GM23338 (cell line): ENCODE measurements around the gene LPP. TPM values are rescaled to one million over a fixed set of nuclear protein-coding genes. Genes with fewer than 3 reads are reported as not detected.

Source experiments
- ATAC-seq: fragments of 200-7000 bp; cut with Tn5 transposase; 3 replicates; pipeline ENCODE4 v1.9.1; 2020
- DNase-seq: peaks from one replicate; pipeline ENCODE4 v3.0.0-alpha.2; 2015; ENCODE audit warnings: low spot score
- H2AFZ ChIP-seq: fragments of 200-600 bp; sonication (generic); 2 replicates; pipeline ENCODE4 v1.8.0; 2016; ENCODE audit warnings: antibody characterized with exemption, mild to moderate bottlenecking, moderate library complexity
- H3F3A ChIP-seq: fragments of 200-600 bp; sonication (generic); replicated peaks from 2 replicates; pipeline ENCODE4 v1.8.0; 2017; ENCODE audit warnings: antibody characterized with exemption, mixed run types, low read depth
- H3K27ac ChIP-seq: fragments of 200-600 bp; sonication (generic); 2 replicates; pipeline ENCODE4 v1.6.1; 2016; ENCODE audit warnings: low read depth
- H3K27me3 ChIP-seq: fragments of 200-600 bp; sonication (generic); 2 replicates; pipeline ENCODE4 v1.8.0; 2016; ENCODE audit warnings: mild to moderate bottlenecking, mixed run types, moderate library complexity; ENCODE audit not compliant: insufficient read depth
- H3K36me3 ChIP-seq: fragments of 200-600 bp; sonication (generic); 2 replicates; pipeline ENCODE4 v1.8.0; 2016; ENCODE audit warnings: mild to moderate bottlenecking; ENCODE audit not compliant: insufficient read depth
- H3K4me1 ChIP-seq: fragments of 200-600 bp; sonication (generic); 2 replicates; pipeline ENCODE4 v1.8.0; 2016; ENCODE audit warnings: mild to moderate bottlenecking, moderate library complexity; ENCODE audit not compliant: insufficient read depth
- H3K4me2 ChIP-seq: fragments of 200-600 bp; sonication (generic); 2 replicates; pipeline ENCODE4 v1.7.1; 2017; ENCODE audit warnings: mixed run types
- H3K4me3 ChIP-seq: fragments of 200-600 bp; sonication (generic); 2 replicates; pipeline ENCODE4 v1.6.1; 2016; ENCODE audit warnings: mixed run types
- H3K79me2 ChIP-seq: fragments of 200-600 bp; sonication (generic); replicated peaks from 2 replicates; pipeline ENCODE4 v1.8.0; 2017; ENCODE audit warnings: mild to moderate bottlenecking; ENCODE audit not compliant: insufficient read depth
- H3K9me2 ChIP-seq: fragments of 200-600 bp; sonication (generic); 2 replicates; pipeline ENCODE4 v1.8.0; 2017; ENCODE audit not compliant: insufficient read depth
- H4K20me1 ChIP-seq: fragments of 200-600 bp; sonication (generic); replicated peaks from 2 replicates; pipeline ENCODE4 v1.8.0; 2017; ENCODE audit warnings: mild to moderate bottlenecking; ENCODE audit not compliant: insufficient read depth
- H3K27ac Mint-ChIP-seq: 2 replicates; pipeline ENCODE4 v1.8.0; 2020; ENCODE audit warnings: inconsistent platforms, mild to moderate bottlenecking, moderate library complexity, mixed read lengths
- H3K27me3 Mint-ChIP-seq: 3 replicates; pipeline ENCODE4 v1.8.0; 2022; ENCODE audit warnings: low read depth, mild to moderate bottlenecking, moderate library complexity, mixed read lengths, inconsistent platforms; ENCODE audit not compliant: insufficient read depth, poor library complexity
- H3K36me3 Mint-ChIP-seq: 3 replicates; pipeline ENCODE4 v1.8.0; 2021; ENCODE audit warnings: low read depth, mild to moderate bottlenecking, inconsistent platforms, moderate library complexity, mixed read lengths
- H3K4me1 Mint-ChIP-seq: 3 replicates; pipeline ENCODE4 v1.8.0; 2020; ENCODE audit warnings: mild to moderate bottlenecking, inconsistent platforms, mixed read lengths
- H3K4me3 Mint-ChIP-seq: 3 replicates; pipeline ENCODE4 v1.8.0; 2021; ENCODE audit warnings: moderate library complexity, mild to moderate bottlenecking, inconsistent platforms, mixed read lengths
- H3K9me3 Mint-ChIP-seq: 3 replicates; pipeline ENCODE4 v1.8.0; 2020; ENCODE audit warnings: moderate library complexity, mild to moderate bottlenecking, inconsistent platforms, mixed read lengths
- CREB1 ChIP-seq: fragments of 250-450 bp; sonication (Bioruptor Pico); IDR thresholded peaks from 2 replicates; pipeline ENCODE4 v1.5.0; 2020; ENCODE audit warnings: low read depth, mild to moderate bottlenecking, moderate library complexity
- CTCF ChIP-seq, 2 experiments: fragments of 200-600 bp in 1 of 2; sonication (generic) in 1 of 2; conservative IDR thresholded peaks; 2 replicates each; pipeline versions ENCODE4 v1.5.1 to v1.6.1; 2016 to 2017; ENCODE audit warnings: antibody characterized with exemption in 2 of 2, low read depth in 2 of 2, mild to moderate bottlenecking in 2 of 2, moderate library complexity in 1 of 2
- ETS1 ChIP-seq: IDR thresholded peaks from 2 replicates; pipeline ENCODE4 v1.6.1; 2016; ENCODE audit warnings: antibody characterized with exemption
- EZH2 ChIP-seq: fragments of 200-600 bp; sonication (generic); IDR thresholded peaks from one replicate; pipeline ENCODE4 v1.8.0; 2017; ENCODE audit warnings: antibody characterized with exemption, mild to moderate bottlenecking, low read depth; ENCODE audit not compliant: unreplicated experiment
- EZH2phosphoT487 ChIP-seq: fragments of 200-600 bp; sonication (generic); IDR thresholded peaks from one replicate; pipeline ENCODE4 v1.8.1; 2018; ENCODE audit warnings: antibody characterized with exemption; ENCODE audit not compliant: unreplicated experiment
- NANOG ChIP-seq: IDR thresholded peaks from 2 replicates; pipeline ENCODE4 v1.6.1; 2016; ENCODE audit warnings: antibody characterized with exemption, borderline replicate concordance
- POLR2AphosphoS5 ChIP-seq: IDR thresholded peaks from 2 replicates; pipeline ENCODE4 v1.6.1; 2016; ENCODE audit warnings: antibody characterized with exemption, low read depth
- REST ChIP-seq: IDR thresholded peaks from one replicate; pipeline ENCODE4 v1.6.1; 2018; ENCODE audit warnings: antibody characterized with exemption; ENCODE audit not compliant: unreplicated experiment
- STAT1 ChIP-seq: IDR thresholded peaks from one replicate; pipeline ENCODE4 v1.6.1; 2016; ENCODE audit warnings: antibody characterized with exemption; ENCODE audit not compliant: unreplicated experiment
- ZNF114 ChIP-seq: fragments of 250-450 bp; sonication (Bioruptor Pico); IDR thresholded peaks from 2 replicates; pipeline ENCODE4 v1.5.0; 2020; ENCODE audit warnings: mild to moderate bottlenecking, moderate library complexity
- ZNF331 ChIP-seq: fragments of 250-450 bp; sonication (Bioruptor Pico); IDR thresholded peaks from 2 replicates; pipeline ENCODE4 v1.5.0; 2020; ENCODE audit warnings: low read depth, mild to moderate bottlenecking, moderate library complexity
- ZNF462 ChIP-seq: fragments of 250-450 bp; sonication (Bioruptor Pico); IDR thresholded peaks from 2 replicates; pipeline ENCODE4 v1.5.0; 2020; ENCODE audit warnings: mild to moderate bottlenecking, moderate library complexity
- polyA plus RNA-seq: library from polyadenylated mRNA; unstranded; fragments of >200 nt; fragmentation: Nextera tagmentation; extraction: Ambion mirVana; gene quantifications from 2 replicates; pipeline ENCODE4 v1.2.1, GENCODE V29; 2016
- total RNA-seq: library from RNA; depleted of rRNA; stranded (reverse); fragments of >200 nt; shearing (Covaris generic); gene quantifications from 2 replicates; pipeline ENCODE4 v1.2.3, GENCODE V29; 2014

Gene LPP
- total and polyA plus RNA-seq, 2 experiments from 2014 or later: 23.0 to 35.2 TPM

- no peak for TF ChIP-seq ZNF462 (CRISPR knock-in tag)
- no peak for TF ChIP-seq REST
- TF ChIP-seq EZH2phosphoT487: no peak
- no peak for TF ChIP-seq STAT1
- no peak for TF ChIP-seq CREB1
Measured at GRCh38 chr3:188775412-188775811, 621.5 kb downstream of the LPP start (continued).

DNA sequence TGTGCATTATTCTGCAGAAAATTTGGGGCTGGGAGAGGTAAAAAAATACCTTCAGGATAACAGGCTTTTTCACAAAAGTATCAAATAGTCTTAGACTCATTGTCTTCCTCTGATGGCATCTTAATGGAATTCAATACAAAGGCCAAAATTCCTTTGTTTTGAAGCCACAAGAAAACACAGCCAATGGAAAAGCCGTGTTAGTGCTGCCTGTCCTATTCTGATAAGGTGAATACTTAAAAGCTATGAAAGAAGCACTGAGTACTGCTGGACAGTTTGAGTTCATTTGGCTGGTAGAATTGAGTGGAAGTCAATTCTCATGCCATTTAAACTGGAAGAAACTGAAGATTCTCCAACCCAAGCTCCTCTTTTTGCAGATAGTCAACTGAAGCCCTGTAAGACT lies 622.5 kb downstream of the LPP start:
- no peak overlapping the region for H3K4me3 Mint-ChIP-seq
- TF ChIP-seq POLR2AphosphoS5 (no peak), CTCF (conservative IDR thresholded peaks at IDR 0.05; ENCODE audit: low read depth in 2 of 2) (no peak), STAT1 (no peak), ZNF114 (CRISPR knock-in tag) (no peak), ZNF331 (no peak), EZH2 (no peak), ETS1 (no peak), NANOG (no peak)

More for the DNA sequence above, 622.5 kb downstream of the LPP start:
- H3K27me3 ChIP-seq: no peaks in the 10 kb centered on the region
- no peaks in the 10 kb centered on the region for H3K36me3 ChIP-seq
- no peaks in the 10 kb centered on the region; the same call in 1 of the 2 replicates for H3K9me2 ChIP-seq
- no peak overlapping the region for H3K27ac ChIP-seq
- H3F3A ChIP-seq: no peaks in the 10 kb centered on the region
- no peaks in the 10 kb centered on the region for H3K9me3 Mint-ChIP-seq
- H3K36me3 Mint-ChIP-seq: no peaks in the 10 kb centered on the region
- H3K4me1 ChIP-seq: peaks cover 18% of the 10 kb centered on the region
- no peaks in the 10 kb centered on the region for H3K79me2 ChIP-seq
- no peak overlapping the region for H3K27ac Mint-ChIP-seq
- no peak overlapping the region for H2AFZ ChIP-seq
- H3K4me1 Mint-ChIP-seq: peaks cover 24% of the 10 kb centered on the region; the same call in 2 of the 3 replicates
- H3K27me3 Mint-ChIP-seq: no peaks in the 10 kb centered on the region
- no peak overlapping the region for H3K4me3 ChIP-seq
- ATAC-seq (no peak), DNase-seq (no peak)
- no peak overlapping the region for H3K4me2 ChIP-seq
- no peaks in the 10 kb centered on the region for H4K20me1 ChIP-seq
